HG03103 (cell line): Measurements from ENCODE around the gene CCDC78.
"Not testable (repeated sequence)": the region's sequence is repeated elsewhere in the genome, so short reads cannot be mapped to it uniquely, and the experiment has no call there.

Source experiments
- ATAC-seq: cut with Tn5 transposase; IDR thresholded peaks from one replicate; pipeline ENCODE4 v1.9.1; 2021; ENCODE audit warnings: low read depth; ENCODE audit not compliant: unreplicated experiment

The CCDC78 gene

GRCh38 chr16:714558-715476 is 11.4 kb downstream of the CCDC78 start, which contains the start of gene METRN:
Gene METRN (plus strand): TSS chr16:715118. CDS start chr16:715290, 172 bp downstream.
- no peak for ATAC-seq

- ATAC-seq = no peak
Observed at GRCh38 chr16:714079-714478, 12.2 kb downstream of the CCDC78 start.

- ATAC-seq = not testable (repeated sequence)
Observed at GRCh38 chr16:712740-713250, 13.4 kb downstream of the CCDC78 start.

- ATAC-seq = no peak
Observed at GRCh38 chr16:711548-712320, 14.5 kb downstream of the CCDC78 start.

GRCh38 chr16:711084-711483 is 15.2 kb downstream of the CCDC78 start:
- ATAC-seq = no peak

- ATAC-seq = no peak
Observed at GRCh38 chr16:710500-711075, 15.7 kb downstream of the CCDC78 start.

GRCh38 chr16:709566-710499 is 16.4 kb downstream of the CCDC78 start:
- no peak for ATAC-seq

- no peak for ATAC-seq
Observed at GRCh38 chr16:708959-709358, 17.3 kb downstream of the CCDC78 start.

- ATAC-seq = no peak
Observed at GRCh38 chr16:708019-708418, 18.2 kb downstream of the CCDC78 start.

- ATAC-seq = no peak
Observed at GRCh38 chr16:707062-707538, 19.1 kb downstream of the CCDC78 start.

GRCh38 chr16:706189-707061 is 19.8 kb downstream of the CCDC78 start:
- no peak for ATAC-seq

- no peak for ATAC-seq
Observed at GRCh38 chr16:705431-706188, 20.6 kb downstream of the CCDC78 start, which contains the start of gene FBXL16. Gene FBXL16 (minus strand): TSS chr16:705801. CDS start chr16:697405, 8,396 bp downstream.

- no peak for ATAC-seq
Observed at GRCh38 chr16:704552-705380, 21.5 kb downstream of the CCDC78 start.

- no peak for ATAC-seq
Observed at GRCh38 chr16:704047-704446, 22.2 kb downstream of the CCDC78 start.

- ATAC-seq = no peak
Observed at GRCh38 chr16:703406-703805, 22.8 kb downstream of the CCDC78 start.

GRCh38 chr16:702341-702740 is 23.9 kb downstream of the CCDC78 start:
- no peak for ATAC-seq
